Loucy (cell line): ENCODE results near the gene TMEM237.

ENCODE experiments used
- H2AFZ ChIP-seq: fragments of 200-600 bp; sonication (generic); 2 replicates; pipeline ENCODE4 v1.6.0; 2016; ENCODE audit warnings: antibody characterized with exemption, mild to moderate bottlenecking, low read length, moderate library complexity
- H3F3A ChIP-seq: fragments of 200-600 bp; 2 replicates; pipeline ENCODE4 v1.6.0; 2016; ENCODE audit warnings: antibody characterized with exemption, low read depth, mild to moderate bottlenecking
- H3K27me3 ChIP-seq: fragments of 200-600 bp; sonication (generic); 2 replicates; pipeline ENCODE4 v1.6.1; 2014; ENCODE audit warnings: low read length, mild to moderate bottlenecking; ENCODE audit not compliant: insufficient read depth, poor library complexity, severe bottlenecking
- H3K36me3 ChIP-seq: fragments of 200-600 bp; sonication (generic); 2 replicates; pipeline ENCODE4 v1.6.1; 2016; ENCODE audit warnings: low read length; ENCODE audit not compliant: insufficient read depth
- H3K4me1 ChIP-seq: fragments of 200-600 bp; sonication (generic); 2 replicates; pipeline ENCODE4 v1.5.1; 2014; ENCODE audit warnings: low read length, mild to moderate bottlenecking; ENCODE audit not compliant: insufficient read depth, poor library complexity, severe bottlenecking
- H3K4me2 ChIP-seq: fragments of 200-600 bp; sonication (generic); 2 replicates; pipeline ENCODE4 v1.6.0; 2014; ENCODE audit warnings: antibody characterized with exemption, low read length, low read depth, mild to moderate bottlenecking; ENCODE audit not compliant: poor library complexity, severe bottlenecking
- H3K4me3 ChIP-seq: fragments of 200-600 bp; sonication (generic); 2 replicates; pipeline ENCODE4 v1.5.1; 2014; ENCODE audit warnings: low read length, mild to moderate bottlenecking, mixed read lengths; ENCODE audit not compliant: poor library complexity, severe bottlenecking
- H3K79me2 ChIP-seq: fragments of 200-600 bp; sonication (generic); 2 replicates; pipeline ENCODE4 v1.6.1; 2014; ENCODE audit warnings: low read length; ENCODE audit not compliant: insufficient read depth
- H3K9ac ChIP-seq: fragments of 200-600 bp; sonication (generic); 2 replicates; pipeline ENCODE4 v1.6.0; 2014; ENCODE audit warnings: mild to moderate bottlenecking, low read depth, low read length, moderate library complexity; ENCODE audit not compliant: poor library complexity, severe bottlenecking
- H3K9me2 ChIP-seq: fragments of 200-600 bp; sonication (generic); replicated peaks from 2 replicates; pipeline ENCODE4 v1.6.1; 2016; ENCODE audit warnings: low read depth, low read length, mixed read lengths
- H3K9me3 ChIP-seq: fragments of 200-600 bp; sonication (generic); 2 replicates; pipeline ENCODE4 v1.6.1; 2014; ENCODE audit warnings: mild to moderate bottlenecking, antibody characterized with exemption, low read length, low read depth; ENCODE audit not compliant: insufficient read depth
- H4K20me1 ChIP-seq: fragments of 200-600 bp; sonication (generic); 2 replicates; pipeline ENCODE4 v1.6.0; 2014; ENCODE audit warnings: antibody characterized with exemption, low read length, mild to moderate bottlenecking; ENCODE audit not compliant: insufficient read depth, poor library complexity, severe bottlenecking
- CTCF ChIP-seq: fragments of 200-600 bp; sonication (generic); conservative IDR thresholded peaks from 2 replicates; pipeline ENCODE4 v1.5.1; 2014; ENCODE audit warnings: mild to moderate bottlenecking, antibody characterized with exemption, low read length
- EZH2phosphoT487 ChIP-seq: fragments of 200-600 bp; IDR thresholded peaks from 2 replicates; pipeline ENCODE4 v1.6.1; 2018; ENCODE audit warnings: antibody characterized with exemption, mild to moderate bottlenecking, moderate library complexity, borderline replicate concordance

The TMEM237 gene

DNA sequence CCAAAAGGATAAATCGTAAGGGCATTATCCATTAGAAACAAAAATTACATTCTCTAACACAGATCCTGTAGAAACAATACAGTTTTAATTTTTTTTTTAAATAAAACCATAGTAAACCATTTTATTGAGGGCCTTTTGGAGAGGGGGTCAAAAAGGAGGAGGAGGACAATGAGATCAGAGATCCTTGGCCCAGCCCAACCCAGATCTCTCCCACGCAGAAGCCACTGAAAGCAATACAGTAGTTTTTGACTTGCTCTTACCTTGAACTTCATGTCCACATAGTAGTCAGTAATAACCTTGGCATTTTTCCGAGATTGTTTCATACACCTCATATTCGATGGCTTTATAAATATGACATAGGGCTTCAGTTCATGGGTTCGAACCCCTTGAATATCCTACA, 4.1 kb upstream of the TMEM237 start:
- H3F3A ChIP-seq: peaks cover 3% of the 10 kb centered on the region; the same call in 1 of the 2 replicates
- no peak overlapping the region for H3K4me2 ChIP-seq
- H3K4me3 ChIP-seq: no peak overlapping the region
- no peaks in the 10 kb centered on the region for H3K9me3 ChIP-seq
- H2AFZ ChIP-seq: no peak overlapping the region
- TF ChIP-seq CTCF (no peak), EZH2phosphoT487 (no peak)
- no peaks in the 10 kb centered on the region for H3K27me3 ChIP-seq
- peaks cover under 1% of the 10 kb centered on the region; the same call in 1 of the 2 replicates for H3K79me2 ChIP-seq
- H3K9ac ChIP-seq: no peak overlapping the region
- peaks cover 13% of the 10 kb centered on the region for H3K4me1 ChIP-seq
- no peaks in the 10 kb centered on the region for H3K36me3 ChIP-seq
- H3K9me2 ChIP-seq: no peaks in the 10 kb centered on the region
- H4K20me1 ChIP-seq: no peaks in the 10 kb centered on the region

DNA sequence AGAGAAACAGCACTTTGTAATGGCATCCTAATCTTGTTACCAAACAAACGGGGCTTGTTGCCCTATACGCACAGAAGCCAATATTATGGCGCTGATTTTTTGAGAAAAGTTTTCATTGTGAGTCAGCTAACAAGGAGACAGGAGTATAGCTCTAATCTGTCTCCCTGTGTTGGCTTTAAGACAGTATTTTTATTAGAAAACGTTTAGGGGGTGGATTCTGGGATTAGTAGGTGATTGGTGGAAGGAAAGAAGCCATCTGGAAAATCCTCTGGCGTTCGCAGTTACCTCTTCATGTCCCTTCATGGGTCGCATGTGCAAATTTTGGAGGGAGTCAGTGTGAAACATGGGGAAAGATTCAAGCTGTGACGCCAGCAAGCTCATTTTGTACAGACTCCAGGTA, 698 bp upstream of the TMEM237 start:
- Histone ChIP-seq H3F3A (peaks cover 3% of the 10 kb centered on the region; the same call in 1 of the 2 replicates), H3K4me2 (peak overlapping the region; percentile 89), H3K9ac (peak overlapping the region; percentile 76), H3K36me3 (no peaks in the 10 kb centered on the region), H3K27me3 (no peaks in the 10 kb centered on the region), H3K79me2 (peaks cover 25% of the 10 kb centered on the region), H4K20me1 (no peaks in the 10 kb centered on the region), H3K9me3 (no peaks in the 10 kb centered on the region), H3K4me1 (peaks cover 29% of the 10 kb centered on the region), H3K9me2 (no peaks in the 10 kb centered on the region), H2AFZ (0 out of 2 replicates have a peak overlapping the region, but pooled peaks have one; percentile 98), H3K4me3 (peak overlapping the region; percentile 79)
- TF ChIP-seq CTCF (no peak), EZH2phosphoT487 (no peak)

DNA sequence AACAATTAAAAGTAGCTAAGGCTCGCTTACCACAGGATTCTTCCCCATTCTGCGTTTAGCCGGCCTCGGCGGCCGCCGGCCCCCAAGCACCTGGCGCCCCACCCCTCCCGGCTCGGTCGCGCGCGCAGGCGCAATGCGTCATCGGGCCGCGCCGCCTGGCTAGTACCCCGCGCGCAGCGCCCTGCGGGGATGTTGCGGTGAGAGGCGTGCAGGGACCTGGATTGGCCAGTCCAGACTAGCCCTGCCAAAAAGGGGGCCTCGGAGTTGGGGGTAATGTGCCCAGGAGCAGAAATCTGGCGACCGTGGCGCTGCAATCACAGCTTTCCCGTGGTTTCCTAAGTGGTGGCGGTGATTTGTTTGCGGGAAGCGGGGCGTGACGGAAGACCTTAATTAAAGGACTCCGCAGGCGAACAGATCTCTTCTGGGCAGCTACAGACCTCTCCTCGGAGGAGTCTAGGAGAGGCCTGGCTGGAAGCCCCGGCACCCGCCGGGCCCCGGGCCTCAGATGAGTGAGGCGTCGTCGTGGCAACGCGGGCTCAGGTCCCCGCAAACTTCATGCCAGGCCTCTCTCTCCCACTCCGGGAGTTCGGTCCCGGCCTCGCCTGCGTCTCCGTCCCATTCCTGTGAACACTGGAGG, 606 bp downstream of the TMEM237 start:
- H3K4me1 ChIP-seq: peaks cover 29% of the 10 kb centered on the region
- no peaks in the 10 kb centered on the region for H4K20me1 ChIP-seq
- no peaks in the 10 kb centered on the region for H3K9me3 ChIP-seq
- peak overlapping the region; percentile 79 for H3K4me3 ChIP-seq
- TF ChIP-seq EZH2phosphoT487 (no peak), CTCF (no peak)
- peak overlapping the region; percentile 98 for H2AFZ ChIP-seq
- peak overlapping the region; percentile 76 for H3K9ac ChIP-seq
- H3K79me2 ChIP-seq: peaks cover 28% of the 10 kb centered on the region
- H3K4me2 ChIP-seq: peak overlapping the region; percentile 94
- H3K9me2 ChIP-seq: no peaks in the 10 kb centered on the region
- no peaks in the 10 kb centered on the region for H3K27me3 ChIP-seq
- peaks cover 3% of the 10 kb centered on the region; the same call in 1 of the 2 replicates for H3K36me3 ChIP-seq
- peaks cover 3% of the 10 kb centered on the region; the same call in 1 of the 2 replicates for H3F3A ChIP-seq
